B cell (primary cell): Measurements from ENCODE around the gene HOXD12.

Experiments
- CTCF ChIP-seq: fragments of 200-600 bp; IDR thresholded peaks from one replicate; pipeline ENCODE4 v1.8.0; 2022; ENCODE audit warnings: antibody characterized with exemption, mild to moderate bottlenecking
- EZH2 ChIP-seq: IDR thresholded peaks from 2 replicates; pipeline ENCODE4 v1.6.1; 2012; ENCODE audit warnings: borderline replicate concordance, low read depth, mild to moderate bottlenecking, moderate library complexity, low read length; ENCODE audit not compliant: insufficient read depth, poor library complexity, severe bottlenecking

GRCh38 chr2:176129813-176130146 is 30.2 kb downstream of the HOXD12 start:
- TF ChIP-seq CTCF: no peak
- no peak for TF ChIP-seq EZH2
